ENCODE results near the gene CACNA1C. TPM values are rescaled to one million over a fixed set of nuclear protein-coding genes. Genes with fewer than 3 reads are reported as not detected.

Gene CACNA1C
- total RNA-seq, 5 donors from 2014 or later (not counting 1 experiment from before 2014, with no cell fraction given): 0.10 to 0.26 (median 0.16) TPM

DNA sequence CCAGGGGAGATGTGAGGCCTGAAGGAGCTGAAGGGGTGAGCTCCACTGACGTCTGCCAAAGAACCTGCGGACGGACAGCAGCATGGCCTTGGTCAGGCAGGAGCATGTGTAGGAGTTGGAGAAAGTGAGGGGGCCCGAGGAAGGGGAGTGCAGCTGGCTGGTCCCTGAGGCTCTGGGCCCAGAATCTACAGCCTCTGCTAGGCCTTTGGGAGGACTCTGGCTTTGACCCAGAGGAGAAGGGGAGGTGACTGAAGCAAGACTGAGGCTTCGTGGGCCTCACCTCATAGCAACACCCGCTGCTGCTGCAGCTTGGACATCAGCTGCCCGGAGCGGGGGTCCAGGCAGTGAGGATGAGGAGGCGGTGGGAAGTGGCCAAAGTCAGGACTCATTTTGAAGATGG is 525.4 kb downstream of the CACNA1C start:
- H3K27me3 ChIP-seq (replicated peaks in 1 of 2; ENCODE audit: control insufficient read depth in 2 of 2, extremely low read depth in 1 of 2, insufficient read depth in 2 of 2, low read length in 1 of 2): peaks cover 0 to 40% of the 10 kb centered on the region in 2 experiments
- H3K4me1 ChIP-seq (ENCODE audit: control insufficient read depth in 1 of 2, extremely low read depth in 1 of 2, insufficient read depth in 2 of 2, low read length in 2 of 2): peaks cover 0 to 6% of the 10 kb centered on the region in 2 experiments
- H3K27me3 Mint-ChIP-seq: peaks cover 13 to 37% of the 10 kb centered on the region in 2 donors
- 87% methylated on average over 5 of the region's 9 CpGs for WGBS (ENCODE audit: insufficient coverage)
- no peak for ATAC-seq (replicated peaks in 1 of 4)
- H3K4me3 ChIP-seq (ENCODE audit: control insufficient read depth in 1 of 2, extremely low read depth in 1 of 2, low read length in 1 of 2): no peak overlapping the region
- DNase-seq: no peak
- no peaks in the 10 kb centered on the region for H3K36me3 ChIP-seq (ENCODE audit: control insufficient read depth in 2 of 2, extremely low read depth in 1 of 2, insufficient read depth in 1 of 2, low read length in 1 of 2)
- CTCF ChIA-PET: interaction anchor here in 1 of 2 donors (0.6 kb wide), 1 partner anchor 10 kb away, joined by 3 read pairs; no protein-coding TSS in a partner anchor
- H3K4me1 Mint-ChIP-seq: peaks cover 0 to 4% (median 3%) of the 10 kb centered on the region in 3 donors
- no peak overlapping the region for H3K27ac ChIP-seq (ENCODE audit: low read length)
- no peak overlapping the region for H3K4me3 Mint-ChIP-seq
- no peaks in the 10 kb centered on the region for H3K36me3 Mint-ChIP-seq
- H3K9me3 Mint-ChIP-seq: no peaks in the 10 kb centered on the region
- no peaks in the 10 kb centered on the region for H3K9me3 ChIP-seq
- no peak overlapping the region for H3K27ac Mint-ChIP-seq
- POLR2A ChIA-PET: no interaction called here

DNA sequence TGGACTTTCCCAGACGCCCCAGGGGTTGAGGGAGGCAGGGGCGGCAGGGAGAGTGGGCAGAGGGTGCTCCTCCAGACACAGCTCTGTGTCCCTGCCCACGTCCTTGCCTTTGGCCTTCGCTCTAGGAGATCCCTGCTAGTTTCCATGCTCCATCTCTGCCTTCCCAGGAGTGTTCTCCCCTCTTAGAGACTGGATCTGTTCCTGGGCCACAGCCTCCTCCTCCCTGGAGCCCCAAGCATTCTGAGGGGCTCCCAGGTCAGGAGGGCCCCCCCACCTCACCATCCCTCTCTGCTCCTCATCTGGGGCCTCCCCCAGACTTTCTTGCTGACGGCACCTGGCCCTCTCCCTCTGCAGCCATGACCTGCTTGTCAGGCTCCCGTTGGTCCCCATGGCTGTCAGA is 526.0 kb downstream of the CACNA1C start:
- Histone ChIP-seq H3K9me3 (no peaks in the 10 kb centered on the region), H3K4me1 (ENCODE audit: control insufficient read depth in 1 of 2, extremely low read depth in 1 of 2, insufficient read depth in 2 of 2, low read length in 2 of 2) (peaks cover 0 to 8% of the 10 kb centered on the region in 2 experiments), H3K27me3 (replicated peaks in 1 of 2; ENCODE audit: control insufficient read depth in 2 of 2, extremely low read depth in 1 of 2, insufficient read depth in 2 of 2, low read length in 1 of 2) (peaks cover 0 to 46% of the 10 kb centered on the region in 2 experiments), H3K4me3 (ENCODE audit: control insufficient read depth in 1 of 2, extremely low read depth in 1 of 2, low read length in 1 of 2) (no peak overlapping the region), H3K36me3 (ENCODE audit: control insufficient read depth in 2 of 2, extremely low read depth in 1 of 2, insufficient read depth in 1 of 2, low read length in 1 of 2) (no peaks in the 10 kb centered on the region), H3K27ac (ENCODE audit: low read length) (no peak overlapping the region)
- CTCF ChIA-PET: interaction anchor here in 1 of 2 donors (0.6 kb wide), 1 partner anchor 10 kb away, joined by 3 read pairs; no protein-coding TSS in a partner anchor
- no peak for DNase-seq
- Mint-ChIP-seq H3K27ac (no peak overlapping the region), H3K4me3 (no peak overlapping the region), H3K9me3 (no peaks in the 10 kb centered on the region), H3K4me1 (peaks cover 0 to 6% (median 3%) of the 10 kb centered on the region in 3 donors), H3K36me3 (no peaks in the 10 kb centered on the region), H3K27me3 (peaks cover 13 to 41% of the 10 kb centered on the region in 2 donors)
- no peak for ATAC-seq (replicated peaks in 1 of 4)
- WGBS (ENCODE audit: insufficient coverage): 74% methylated on average over 4 of the region's 6 CpGs
- POLR2A ChIA-PET: no interaction called here

DNA sequence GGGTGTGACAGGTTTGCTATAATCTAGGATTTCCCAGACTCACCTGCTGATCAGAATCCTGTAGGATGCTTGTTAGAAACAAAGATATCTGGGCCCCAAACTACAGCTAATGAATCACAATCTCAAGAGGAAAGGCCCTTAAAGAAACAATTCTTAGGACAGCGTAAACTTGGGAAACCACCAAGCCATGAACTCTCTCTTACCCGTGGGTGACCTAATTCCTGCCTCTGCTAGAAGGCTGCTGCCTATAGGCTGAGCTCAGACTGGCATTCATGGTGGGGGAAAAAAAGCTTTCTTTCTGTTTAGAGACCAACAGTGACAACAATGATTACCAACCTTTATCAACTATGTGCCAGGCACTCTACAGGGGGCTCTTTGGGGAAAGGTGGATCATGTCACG is 528.0 kb downstream of the CACNA1C start:
- Histone ChIP-seq H3K27ac (ENCODE audit: low read length) (no peak overlapping the region), H3K4me3 (ENCODE audit: control insufficient read depth in 1 of 2, extremely low read depth in 1 of 2, low read length in 1 of 2) (no peak overlapping the region), H3K36me3 (ENCODE audit: control insufficient read depth in 2 of 2, extremely low read depth in 1 of 2, insufficient read depth in 1 of 2, low read length in 1 of 2) (no peaks in the 10 kb centered on the region), H3K9me3 (no peaks in the 10 kb centered on the region), H3K27me3 (replicated peaks in 1 of 2; ENCODE audit: control insufficient read depth in 2 of 2, extremely low read depth in 1 of 2, insufficient read depth in 2 of 2, low read length in 1 of 2) (peaks cover 0 to 51% of the 10 kb centered on the region in 2 experiments), H3K4me1 (ENCODE audit: control insufficient read depth in 1 of 2, extremely low read depth in 1 of 2, insufficient read depth in 2 of 2, low read length in 2 of 2) (peaks cover 0 to 8% of the 10 kb centered on the region in 2 experiments)
- ATAC-seq (replicated peaks in 1 of 4) (no peak), DNase-seq (no peak)
- 48% methylated on average over 2 of the region's 3 CpGs for WGBS (ENCODE audit: insufficient coverage)
- ChIA-PET CTCF (interaction anchor here in 1 of 2 donors (0.6 kb wide), 1 partner anchor 522 kb away, joined by 3 read pairs; no protein-coding TSS in a partner anchor), POLR2A (interaction anchor here in 1 of 2 donors (0.6 kb wide), 1 partner anchor 402 kb away, joined by 3 read pairs; no protein-coding TSS in a partner anchor)
- Mint-ChIP-seq H3K4me3 (no peak overlapping the region), H3K27me3 (peaks cover 18 to 43% of the 10 kb centered on the region in 2 donors), H3K27ac (no peak overlapping the region), H3K4me1 (peaks cover 0 to 6% (median 3%) of the 10 kb centered on the region in 3 donors), H3K9me3 (no peaks in the 10 kb centered on the region), H3K36me3 (no peaks in the 10 kb centered on the region)

DNA sequence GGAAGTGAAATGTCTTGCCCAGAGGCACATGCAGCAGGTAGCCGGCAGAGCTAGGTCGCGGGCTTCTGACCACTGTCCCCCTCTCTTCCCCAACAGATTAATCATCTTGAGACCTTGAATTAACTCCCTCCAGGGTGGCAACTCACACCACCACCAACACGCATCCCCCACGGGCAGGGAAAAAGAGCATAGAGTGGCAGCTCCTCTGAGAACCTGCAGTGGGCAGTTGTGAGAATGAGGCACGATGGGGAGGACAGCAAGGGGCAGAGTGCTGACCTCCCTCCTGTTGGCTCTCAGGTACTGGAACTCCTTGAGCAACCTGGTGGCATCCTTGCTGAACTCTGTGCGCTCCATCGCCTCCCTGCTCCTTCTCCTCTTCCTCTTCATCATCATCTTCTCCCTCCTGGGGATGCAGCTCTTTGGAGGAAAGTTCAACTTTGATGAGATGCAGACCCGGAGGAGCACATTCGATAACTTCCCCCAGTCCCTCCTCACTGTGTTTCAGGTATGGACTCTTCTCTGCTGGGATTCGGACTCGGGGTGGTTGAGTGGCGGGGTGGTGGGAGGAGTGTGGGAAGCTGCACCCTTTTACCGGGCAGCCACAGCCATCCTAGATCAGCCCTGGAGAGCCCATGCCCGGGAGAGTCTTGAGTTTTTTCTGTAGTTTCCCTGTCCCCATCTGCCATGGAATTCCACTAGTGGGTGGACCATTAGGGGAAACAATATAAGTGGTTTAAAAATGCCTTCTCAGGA is 528.7 kb downstream of the CACNA1C start:
- no peak for ATAC-seq (replicated peaks in 1 of 4)
- H3K36me3 ChIP-seq (ENCODE audit: control insufficient read depth in 2 of 2, extremely low read depth in 1 of 2, insufficient read depth in 1 of 2, low read length in 1 of 2): no peaks in the 10 kb centered on the region
- Mint-ChIP-seq H3K27me3 (peaks cover 21 to 45% of the 10 kb centered on the region in 2 donors), H3K36me3 (no peaks in the 10 kb centered on the region), H3K4me3 (no peak overlapping the region), H3K27ac (no peak overlapping the region), H3K9me3 (no peaks in the 10 kb centered on the region), H3K4me1 (peaks cover 0 to 6% (median 3%) of the 10 kb centered on the region in 3 donors)
- H3K4me1 ChIP-seq (ENCODE audit: control insufficient read depth in 1 of 2, extremely low read depth in 1 of 2, insufficient read depth in 2 of 2, low read length in 2 of 2): peaks cover 0 to 8% of the 10 kb centered on the region in 2 experiments
- H3K27ac ChIP-seq (ENCODE audit: low read length): no peak overlapping the region
- no peak for DNase-seq
- POLR2A ChIA-PET: interaction anchor here in 1 of 2 donors (0.6 kb wide), 1 partner anchor 401 kb away, joined by 3 read pairs; no protein-coding TSS in a partner anchor
- 100% methylated on average over 2 of the region's 15 CpGs for WGBS (ENCODE audit: insufficient coverage)
- CTCF ChIA-PET: no interaction called here
- no peaks in the 10 kb centered on the region for H3K9me3 ChIP-seq
- H3K4me3 ChIP-seq (ENCODE audit: control insufficient read depth in 1 of 2, extremely low read depth in 1 of 2, low read length in 1 of 2): no peak overlapping the region
- H3K27me3 ChIP-seq (replicated peaks in 1 of 2; ENCODE audit: control insufficient read depth in 2 of 2, extremely low read depth in 1 of 2, insufficient read depth in 2 of 2, low read length in 1 of 2): peaks cover 0 to 51% of the 10 kb centered on the region in 2 experiments

DNA sequence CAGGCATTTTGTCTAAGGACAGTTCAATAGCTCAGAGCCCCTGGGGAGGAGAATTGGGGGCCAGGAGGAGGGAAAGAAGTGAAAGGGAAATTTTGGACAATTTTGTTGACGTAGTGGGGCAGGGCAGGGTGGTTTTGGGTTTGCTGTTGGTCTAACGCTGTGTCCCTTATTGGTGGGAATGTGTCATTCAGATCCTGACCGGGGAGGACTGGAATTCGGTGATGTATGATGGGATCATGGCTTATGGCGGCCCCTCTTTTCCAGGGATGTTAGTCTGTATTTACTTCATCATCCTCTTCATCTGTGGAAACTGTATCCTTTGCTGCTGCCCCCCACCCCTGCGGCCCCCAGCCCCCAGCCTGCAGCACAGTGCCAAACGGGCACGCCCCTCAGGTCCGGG is 529.8 kb downstream of the CACNA1C start:
- POLR2A ChIA-PET: no interaction called here
- Mint-ChIP-seq H3K36me3 (no peaks in the 10 kb centered on the region), H3K9me3 (no peaks in the 10 kb centered on the region), H3K4me3 (no peak overlapping the region), H3K27me3 (peaks cover 27 to 51% of the 10 kb centered on the region in 2 donors), H3K4me1 (peaks cover 0 to 6% (median 3%) of the 10 kb centered on the region in 3 donors), H3K27ac (no peak overlapping the region)
- no peak overlapping the region for H3K4me3 ChIP-seq (ENCODE audit: control insufficient read depth in 1 of 2, extremely low read depth in 1 of 2, low read length in 1 of 2)
- H3K27me3 ChIP-seq (replicated peaks in 1 of 2; ENCODE audit: control insufficient read depth in 2 of 2, extremely low read depth in 1 of 2, insufficient read depth in 2 of 2, low read length in 1 of 2): peaks cover 0 to 53% of the 10 kb centered on the region in 2 experiments
- H3K9me3 ChIP-seq: no peaks in the 10 kb centered on the region
- no peaks in the 10 kb centered on the region for H3K36me3 ChIP-seq (ENCODE audit: control insufficient read depth in 2 of 2, extremely low read depth in 1 of 2, insufficient read depth in 1 of 2, low read length in 1 of 2)
- no CpG with 5 or more reads among the region's 9 CpGs for WGBS (ENCODE audit: insufficient coverage)
- ATAC-seq (replicated peaks in 1 of 4): no peak
- CTCF ChIA-PET: no interaction called here
- H3K27ac ChIP-seq (ENCODE audit: low read length): no peak overlapping the region
- no peak for DNase-seq
- H3K4me1 ChIP-seq (ENCODE audit: control insufficient read depth in 1 of 2, extremely low read depth in 1 of 2, insufficient read depth in 2 of 2, low read length in 2 of 2): peaks cover 0 to 8% of the 10 kb centered on the region in 2 experiments

DNA sequence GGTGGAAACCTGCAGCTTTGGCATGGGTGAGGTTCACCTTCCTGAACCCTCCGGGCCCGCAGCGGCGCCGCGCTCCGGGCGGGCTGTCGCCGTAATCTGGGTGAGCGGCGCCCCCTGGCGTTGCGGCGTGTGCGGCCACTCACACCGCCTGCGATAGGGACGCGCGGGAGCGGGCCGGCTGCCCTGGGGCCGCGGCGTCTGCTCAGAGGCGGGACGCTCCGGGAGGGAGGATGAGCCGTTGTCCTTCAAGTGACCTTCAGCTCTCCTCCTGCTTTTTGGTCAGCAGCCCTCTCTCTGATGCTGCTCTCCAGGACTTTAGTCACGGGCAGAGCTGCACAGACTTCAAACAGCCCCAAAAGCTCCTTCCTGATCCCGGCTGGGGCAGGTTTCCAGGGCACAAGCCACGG is 530.3 kb downstream of the CACNA1C start:
- Mint-ChIP-seq H3K27me3 (peaks cover 32 to 53% of the 10 kb centered on the region in 2 donors), H3K4me3 (no peak overlapping the region), H3K4me1 (peaks cover 0 to 6% (median 3%) of the 10 kb centered on the region in 3 donors), H3K9me3 (no peaks in the 10 kb centered on the region), H3K36me3 (no peaks in the 10 kb centered on the region), H3K27ac (no peak overlapping the region)
- peaks cover 0 to 8% of the 10 kb centered on the region in 2 experiments for H3K4me1 ChIP-seq (ENCODE audit: control insufficient read depth in 1 of 2, extremely low read depth in 1 of 2, insufficient read depth in 2 of 2, low read length in 2 of 2)
- ATAC-seq (replicated peaks in 1 of 4) (peak; percentile 49 to 61 (median 56)), DNase-seq (peak in 25 of 35 experiments; percentile 3 to 55 (median 12))
- WGBS (ENCODE audit: insufficient coverage): 4% methylated on average over 33 of the region's 33 CpGs
- no peaks in the 10 kb centered on the region for H3K36me3 ChIP-seq (ENCODE audit: control insufficient read depth in 2 of 2, extremely low read depth in 1 of 2, insufficient read depth in 1 of 2, low read length in 1 of 2)
- POLR2A ChIA-PET: no interaction called here
- H3K9me3 ChIP-seq: no peaks in the 10 kb centered on the region
- CTCF ChIA-PET: no interaction called here
- no peak overlapping the region for H3K4me3 ChIP-seq (ENCODE audit: control insufficient read depth in 1 of 2, extremely low read depth in 1 of 2, low read length in 1 of 2)
- H3K27ac ChIP-seq (ENCODE audit: low read length): no peak overlapping the region
- H3K27me3 ChIP-seq (replicated peaks in 1 of 2; ENCODE audit: control insufficient read depth in 2 of 2, extremely low read depth in 1 of 2, insufficient read depth in 2 of 2, low read length in 1 of 2): peaks cover 0 to 57% of the 10 kb centered on the region in 2 experiments

All from T-cell (primary cell).